GM20431 (cell line): Measurements from ENCODE around the gene GAL3ST3.
"Not testable (repeated sequence)": the region's sequence is repeated elsewhere in the genome, so short reads cannot be mapped to it uniquely, and the experiment has no call there.

Source experiments
- in situ Hi-C: fragments of 300-500 bp; cut with MseI, MboI; formaldehyde crosslinking; loops from one replicate; pipeline ENCODE4 v1.15.0; 2020; ENCODE audit warnings: low sequenced_read_pairs; ENCODE audit not compliant: unreplicated experiment

The GAL3ST3 gene

GRCh38 chr11:66015936-66016792, 32.8 kb downstream of the GAL3ST3 start:
- in situ Hi-C loops: no loop called here

- in situ Hi-C loops: no loop called here
Observed at GRCh38 chr11:66015454-66015881, 33.5 kb downstream of the GAL3ST3 start.

GRCh38 chr11:66014804-66015453, 34.0 kb downstream of the GAL3ST3 start:
- in situ Hi-C loops: no loop called here

DNA sequence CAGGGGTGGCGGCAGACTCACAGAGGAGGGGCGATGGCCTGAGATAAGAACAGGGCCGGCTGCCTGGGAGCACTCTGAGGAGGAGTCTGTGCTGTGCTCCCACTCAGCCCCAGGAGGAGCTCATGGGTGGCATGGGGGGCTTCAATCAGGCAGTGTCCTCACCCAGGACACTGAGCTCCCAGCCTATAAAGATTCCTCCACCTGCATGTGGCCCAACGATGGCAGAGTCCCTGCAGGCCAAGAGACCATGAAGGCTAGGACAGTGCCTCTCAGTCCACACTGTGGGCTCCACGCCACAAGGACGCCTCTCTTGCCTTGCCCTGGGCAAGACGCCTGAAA, 35.2 kb downstream of the GAL3ST3 start:
- in situ Hi-C loops: no loop called here

- in situ Hi-C loops: no loop called here
Observed at GRCh38 chr11:66012946-66013761, 35.8 kb downstream of the GAL3ST3 start.

DNA sequence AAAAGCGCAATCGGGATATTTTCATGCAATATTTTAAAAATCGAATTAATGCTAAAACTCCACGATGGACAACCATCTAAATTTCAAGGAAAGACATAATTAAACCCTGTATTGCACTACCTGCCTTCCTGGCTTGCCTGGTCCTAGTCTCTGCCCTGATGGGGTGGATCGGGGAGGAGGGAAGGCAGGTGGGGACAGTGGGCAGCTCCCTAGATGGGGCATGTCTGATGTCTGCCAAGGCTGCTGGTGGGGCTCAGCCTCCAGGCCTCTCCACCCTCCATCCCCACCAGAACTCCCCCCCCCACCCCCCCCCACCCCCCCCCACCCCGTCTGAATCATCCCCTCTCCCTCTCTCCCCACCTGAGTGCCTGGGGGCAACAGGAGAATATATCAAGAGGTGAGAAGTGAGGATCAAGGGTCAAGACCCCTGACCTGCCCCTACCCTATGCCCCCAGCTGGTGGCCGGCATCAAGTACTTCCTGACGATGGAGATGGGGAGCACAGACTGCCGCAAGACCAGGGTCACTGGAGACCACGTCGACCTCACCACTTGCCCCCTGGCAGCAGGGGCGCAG, 36.5 kb downstream of the GAL3ST3 start:
- in situ Hi-C loops: no loop called here

DNA sequence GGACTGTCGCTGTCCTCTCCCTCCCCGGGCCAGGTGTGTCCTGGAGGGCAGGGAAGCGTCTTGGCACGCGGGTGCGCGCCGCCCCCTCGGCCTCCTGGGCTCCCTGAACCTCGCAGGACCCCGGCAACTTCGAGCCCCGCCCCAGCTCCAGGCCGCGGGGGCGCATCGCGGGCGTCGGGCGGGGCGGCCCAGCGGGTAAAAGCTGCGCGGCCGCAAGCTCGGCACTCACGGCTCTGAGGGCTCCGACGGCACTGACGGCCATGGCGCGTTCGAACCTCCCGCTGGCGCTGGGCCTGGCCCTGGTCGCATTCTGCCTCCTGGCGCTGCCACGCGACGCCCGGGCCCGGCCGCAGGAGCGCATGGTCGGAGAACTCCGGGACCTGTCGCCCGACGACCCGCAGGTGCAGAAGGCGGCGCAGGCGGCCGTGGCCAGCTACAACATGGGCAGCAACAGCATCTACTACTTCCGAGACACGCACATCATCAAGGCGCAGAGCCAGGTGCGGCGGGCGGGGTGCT, 37.1 kb downstream of the GAL3ST3 start, which contains the start of gene CST6:
TSS of gene CST6 (plus strand) at position 224 of the 519 bp plus-strand sequence. CDS start at position 261, 37 bp downstream.
- in situ Hi-C loops: no loop called here

DNA sequence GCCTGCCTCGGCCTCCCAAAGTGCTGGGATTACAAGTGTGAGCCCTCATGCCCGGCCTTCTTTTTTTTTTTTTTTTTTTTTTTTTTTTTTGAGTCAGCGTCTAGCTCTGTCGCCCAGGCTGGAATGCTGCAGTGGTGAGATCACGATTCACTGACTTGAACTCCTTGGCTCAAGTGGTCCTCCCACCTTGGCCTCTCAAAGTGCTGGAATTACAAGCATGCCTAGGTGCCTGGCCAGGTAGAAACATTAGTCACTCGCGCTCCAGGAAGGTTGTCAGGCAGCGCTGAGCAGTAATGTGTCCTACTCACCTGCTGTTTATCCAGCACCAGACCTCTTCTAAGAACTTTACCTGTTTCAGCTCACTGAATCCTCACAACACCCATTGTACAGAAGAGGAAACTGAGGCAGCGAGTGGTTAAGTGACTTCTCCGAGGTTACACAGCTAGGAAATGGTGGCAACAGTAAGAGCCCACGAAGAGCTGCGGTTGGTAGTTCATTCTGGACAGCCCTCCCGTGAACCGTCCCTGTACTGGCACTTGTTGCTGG, 37.6 kb downstream of the GAL3ST3 start:
- in situ Hi-C loops: no loop called here

GRCh38 chr11:66010036-66010435, 38.9 kb downstream of the GAL3ST3 start:
- in situ Hi-C loops: not testable (repeated sequence)

DNA sequence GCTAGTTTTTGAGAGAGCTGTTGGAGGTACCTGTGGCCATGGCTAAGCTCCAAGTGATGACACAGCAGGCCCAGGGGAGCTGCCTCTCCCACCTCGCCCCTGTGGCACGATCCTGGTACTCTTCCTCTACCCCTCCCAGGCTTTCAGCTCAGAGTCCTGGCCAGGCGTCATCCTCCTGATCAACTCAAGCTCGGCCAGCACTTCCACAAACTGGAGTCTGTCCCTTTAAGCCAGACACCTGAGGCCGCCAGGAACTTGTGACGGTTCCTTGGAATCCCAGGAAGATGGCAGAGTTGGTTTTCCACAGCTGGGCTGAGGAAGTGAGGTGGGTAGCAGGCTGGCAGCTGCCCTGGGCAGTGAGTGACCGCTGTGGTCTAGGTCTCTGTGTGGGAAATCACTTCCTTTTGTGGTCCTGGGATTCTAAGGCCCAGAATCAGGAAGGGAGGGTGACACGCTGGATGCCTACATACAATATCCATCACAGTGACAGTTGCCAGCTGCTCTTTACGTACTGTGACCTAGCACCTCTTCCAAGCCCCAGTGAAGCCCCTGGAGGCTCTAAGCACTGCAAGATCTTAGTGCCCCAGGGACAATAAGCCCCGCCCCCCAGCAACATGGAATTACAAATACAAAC, 40.4 kb downstream of the GAL3ST3 start:
- in situ Hi-C loops: no loop called here

GRCh38 chr11:66008095-66008467, 40.9 kb downstream of the GAL3ST3 start:
- in situ Hi-C loops: no loop called here

DNA sequence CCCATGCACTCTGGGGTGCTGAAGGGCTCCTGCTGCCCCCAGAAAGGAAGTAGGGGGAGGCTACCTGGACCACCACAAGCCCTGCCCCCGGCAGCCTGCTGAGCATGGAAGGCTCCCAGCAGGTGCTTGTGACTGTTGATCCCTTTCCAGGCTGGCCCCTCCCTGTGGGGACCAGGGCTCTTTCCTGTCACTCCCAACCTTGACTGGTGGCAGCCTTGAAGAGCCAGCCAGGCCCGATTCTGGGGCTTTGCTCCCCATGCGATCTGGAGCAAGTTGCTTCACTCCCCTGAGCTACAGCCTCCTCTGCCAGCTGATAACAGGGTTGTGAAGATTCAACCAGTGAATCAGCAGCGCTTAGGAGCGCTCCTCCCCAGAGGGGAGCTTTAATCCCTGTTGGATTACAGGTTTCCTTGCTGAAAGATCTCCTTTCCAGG, 41.7 kb downstream of the GAL3ST3 start:
- in situ Hi-C loops: no loop called here

- in situ Hi-C loops: no loop called here
Observed at GRCh38 chr11:66006891-66007176, 42.1 kb downstream of the GAL3ST3 start.

- in situ Hi-C loops: no loop called here
Observed at GRCh38 chr11:66006134-66006890, 42.6 kb downstream of the GAL3ST3 start.

DNA sequence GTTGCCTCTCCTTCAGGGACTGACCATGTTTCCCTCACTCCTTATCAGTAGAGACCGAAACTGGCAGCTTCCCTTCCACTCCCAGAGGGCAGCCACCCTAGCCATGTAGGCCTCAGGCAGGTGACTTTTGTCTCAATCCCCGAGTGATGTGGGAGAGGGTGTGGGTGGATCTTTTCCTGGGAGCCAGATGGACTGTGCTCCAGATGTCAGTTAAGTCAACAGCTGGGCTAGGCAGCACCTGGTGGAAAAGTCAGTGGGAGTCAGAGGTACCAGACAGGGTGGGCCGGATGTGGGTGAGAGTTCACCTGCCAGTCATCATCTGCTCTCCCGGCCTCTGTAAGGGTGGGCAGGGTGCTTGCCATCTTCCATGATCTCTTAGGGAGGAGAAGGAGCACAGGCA, 44.8 kb downstream of the GAL3ST3 start:
- in situ Hi-C loops: no loop called here

DNA sequence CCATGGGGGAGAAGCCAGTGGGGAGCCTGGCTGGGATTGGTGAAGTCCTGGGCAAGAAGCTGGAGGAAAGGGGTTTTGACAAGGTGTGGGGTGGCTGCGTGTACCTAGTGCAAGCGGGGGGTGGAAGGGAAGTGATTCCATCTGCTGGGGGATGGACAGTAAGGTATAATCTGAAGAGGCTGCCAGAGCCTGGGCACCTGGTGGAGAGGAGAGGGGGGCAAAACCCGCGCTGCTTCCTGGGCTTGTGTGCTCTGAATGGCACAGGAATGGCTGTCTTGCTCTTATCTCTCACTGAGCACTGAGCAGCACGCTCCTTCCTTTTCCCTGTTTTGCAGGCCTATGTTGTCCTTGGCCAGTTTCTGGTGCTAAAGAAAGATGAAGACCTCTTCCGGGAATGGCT, 45.7 kb downstream of the GAL3ST3 start:
- in situ Hi-C loops: no loop called here

- in situ Hi-C loops: no loop called here
Observed at GRCh38 chr11:66002648-66003225, 46.2 kb downstream of the GAL3ST3 start.

- in situ Hi-C loops: no loop called here
Observed at GRCh38 chr11:66001942-66002647, 46.9 kb downstream of the GAL3ST3 start, which contains the start of the genes BANF1 and EIF1AD. TSS of gene BANF1 (plus strand) at chr11:66002503. CDS start at chr11:66003251, 748 bp downstream. TSS of gene EIF1AD (minus strand) at chr11:66002157. CDS start at chr11:66000389, 1,768 bp downstream.
